Smooth muscle cell of the brain vasculature (primary cell): ENCODE results near the gene RTL10.

Experiments
- DNase-seq: peaks from one replicate; pipeline ENCODE4 v3.0.0-alpha.2; 2012; ENCODE audit warnings: low read depth, low spot score

RTL10 gene

DNA sequence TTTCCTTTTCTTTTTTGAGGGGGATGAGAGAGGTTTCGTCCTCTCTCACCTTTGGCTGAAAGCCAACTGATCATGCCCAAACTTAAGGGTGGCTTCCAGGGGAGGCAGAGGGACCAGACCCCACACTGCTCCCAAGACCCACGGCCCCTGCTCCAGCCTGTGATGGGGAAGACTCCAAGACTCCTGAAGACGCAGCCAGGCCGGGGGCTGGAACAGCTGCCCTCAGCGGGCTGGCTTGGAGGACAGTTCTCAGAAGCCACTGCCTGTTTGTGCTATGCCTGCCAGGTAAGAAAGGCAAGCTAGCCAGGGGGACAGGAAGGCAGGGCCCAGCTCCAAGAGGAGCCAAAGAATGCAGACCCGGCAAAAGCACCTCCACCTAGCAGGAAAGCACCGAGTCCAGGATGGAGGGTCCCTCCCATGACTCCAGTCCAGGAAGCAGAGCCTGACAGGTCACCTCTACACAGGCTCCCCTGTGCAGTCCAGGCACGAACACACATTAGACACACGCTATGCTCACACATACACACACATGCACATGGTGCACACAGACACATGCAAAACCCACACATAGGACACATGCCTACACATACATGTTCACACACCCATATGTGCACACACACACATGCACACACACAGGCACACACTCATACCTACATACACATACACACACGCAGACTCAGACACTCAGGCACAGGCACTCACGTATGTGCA, 31.3 kb downstream of the RTL10 start:
- no peak for DNase-seq

DNA sequence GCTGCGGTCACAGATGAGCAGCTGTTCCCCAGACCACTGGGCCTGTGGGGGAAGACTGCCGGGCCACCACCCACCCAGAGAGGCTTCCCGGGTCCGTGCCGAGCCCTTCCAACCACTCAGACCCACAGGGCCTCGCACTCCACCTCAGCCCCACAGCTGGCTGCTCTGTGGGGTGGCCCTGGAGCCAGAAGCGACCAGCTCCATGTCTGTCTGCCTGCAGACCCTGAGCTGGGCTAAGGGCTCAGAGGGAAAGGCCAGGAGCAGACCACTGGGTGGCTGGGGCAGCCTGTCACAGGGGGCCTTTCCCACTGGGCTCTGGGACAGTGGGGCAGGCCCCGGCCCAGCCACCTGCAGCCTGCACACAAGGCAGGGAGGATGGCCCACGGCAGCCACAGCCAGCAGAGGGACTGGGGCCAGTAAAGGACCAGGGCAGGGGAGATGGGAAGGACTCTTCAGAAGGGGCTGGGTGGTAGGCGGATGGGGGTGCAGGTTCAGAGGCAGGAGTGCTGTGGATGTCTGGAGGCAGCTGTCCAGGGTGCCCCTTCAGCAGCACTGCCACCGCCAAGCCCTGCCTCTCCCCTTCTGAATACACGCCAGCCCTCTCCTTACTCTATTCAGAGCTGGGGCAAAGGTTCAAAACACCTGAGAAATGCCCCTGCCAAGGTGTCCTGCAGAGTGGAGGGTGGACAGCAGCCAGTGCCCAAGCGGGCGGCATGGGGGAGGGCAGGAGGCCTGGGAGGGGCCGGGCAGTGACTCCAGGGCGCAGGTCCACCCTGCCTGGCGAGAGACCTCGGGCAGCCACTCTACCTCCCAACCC, 32.2 kb downstream of the RTL10 start:
- no peak for DNase-seq

DNA sequence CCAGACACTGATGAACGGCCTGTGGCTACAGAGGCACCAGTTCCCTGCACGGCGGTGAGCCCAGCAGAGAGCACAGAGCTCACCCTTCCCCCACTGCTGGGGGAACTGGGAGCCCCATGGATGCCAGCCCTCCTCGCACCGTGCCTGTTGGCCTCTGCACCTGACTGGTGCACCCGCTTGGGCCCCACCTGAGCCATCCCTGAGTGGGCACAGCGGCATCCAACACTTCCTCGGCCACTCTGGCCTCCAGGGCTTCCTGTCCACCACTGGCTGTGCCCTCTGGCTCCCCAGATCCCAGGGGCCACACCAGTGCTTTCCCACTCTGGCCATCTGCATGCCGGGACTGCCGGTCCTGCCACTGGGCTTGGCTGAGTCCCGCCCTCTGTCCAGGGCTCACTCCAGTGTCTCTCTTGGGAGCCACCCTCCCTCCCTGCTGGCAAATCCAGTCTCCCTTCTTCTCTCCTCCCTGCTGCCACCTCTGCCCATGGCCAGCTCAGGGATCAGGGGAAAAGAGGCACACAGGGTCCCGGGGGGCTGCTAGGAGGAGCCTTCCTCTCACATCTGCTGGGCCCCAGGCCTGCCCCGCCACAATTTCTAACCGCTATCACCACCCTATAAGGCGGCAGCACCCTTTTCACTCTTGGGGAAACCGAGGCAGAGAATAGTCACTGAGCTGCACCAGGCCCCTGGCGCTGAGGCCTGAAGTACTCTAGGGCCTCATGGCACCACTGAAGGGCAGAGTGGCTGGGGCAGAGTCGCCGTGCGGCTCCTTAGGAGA, 33.0 kb downstream of the RTL10 start:
- no peak for DNase-seq

DNA sequence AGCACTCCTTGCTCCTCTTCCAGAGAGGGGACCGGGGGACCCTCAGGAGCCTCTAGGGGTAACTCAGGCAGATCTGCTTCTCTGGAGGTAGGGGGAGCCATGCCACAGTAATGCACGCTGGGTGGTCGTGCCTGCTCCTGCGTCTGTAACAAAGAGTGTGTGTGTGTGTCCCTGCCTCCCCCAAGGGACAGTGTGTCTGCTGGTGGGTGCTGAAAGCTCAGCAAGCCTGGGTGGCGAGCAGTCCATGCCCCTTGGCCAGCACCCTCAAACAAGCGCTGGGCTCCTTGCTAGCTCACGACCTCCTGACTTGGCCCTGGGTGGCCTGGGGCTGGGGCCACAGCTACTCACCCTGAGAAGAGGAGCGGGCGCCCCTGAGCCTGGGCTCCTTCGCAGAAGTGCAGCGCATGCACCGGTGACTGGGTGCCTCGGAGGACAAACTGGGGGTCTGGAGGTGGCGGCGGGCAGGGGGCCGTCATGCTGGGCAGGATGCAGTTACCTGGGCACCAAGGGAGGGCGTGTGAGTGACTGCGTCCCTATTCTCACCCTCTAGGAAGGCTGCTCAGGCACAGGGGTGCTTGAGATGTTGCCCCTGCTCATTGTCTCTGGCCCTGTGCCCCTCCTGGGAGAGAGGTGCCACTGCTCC, 33.7 kb downstream of the RTL10 start:
- no peak for DNase-seq

DNA sequence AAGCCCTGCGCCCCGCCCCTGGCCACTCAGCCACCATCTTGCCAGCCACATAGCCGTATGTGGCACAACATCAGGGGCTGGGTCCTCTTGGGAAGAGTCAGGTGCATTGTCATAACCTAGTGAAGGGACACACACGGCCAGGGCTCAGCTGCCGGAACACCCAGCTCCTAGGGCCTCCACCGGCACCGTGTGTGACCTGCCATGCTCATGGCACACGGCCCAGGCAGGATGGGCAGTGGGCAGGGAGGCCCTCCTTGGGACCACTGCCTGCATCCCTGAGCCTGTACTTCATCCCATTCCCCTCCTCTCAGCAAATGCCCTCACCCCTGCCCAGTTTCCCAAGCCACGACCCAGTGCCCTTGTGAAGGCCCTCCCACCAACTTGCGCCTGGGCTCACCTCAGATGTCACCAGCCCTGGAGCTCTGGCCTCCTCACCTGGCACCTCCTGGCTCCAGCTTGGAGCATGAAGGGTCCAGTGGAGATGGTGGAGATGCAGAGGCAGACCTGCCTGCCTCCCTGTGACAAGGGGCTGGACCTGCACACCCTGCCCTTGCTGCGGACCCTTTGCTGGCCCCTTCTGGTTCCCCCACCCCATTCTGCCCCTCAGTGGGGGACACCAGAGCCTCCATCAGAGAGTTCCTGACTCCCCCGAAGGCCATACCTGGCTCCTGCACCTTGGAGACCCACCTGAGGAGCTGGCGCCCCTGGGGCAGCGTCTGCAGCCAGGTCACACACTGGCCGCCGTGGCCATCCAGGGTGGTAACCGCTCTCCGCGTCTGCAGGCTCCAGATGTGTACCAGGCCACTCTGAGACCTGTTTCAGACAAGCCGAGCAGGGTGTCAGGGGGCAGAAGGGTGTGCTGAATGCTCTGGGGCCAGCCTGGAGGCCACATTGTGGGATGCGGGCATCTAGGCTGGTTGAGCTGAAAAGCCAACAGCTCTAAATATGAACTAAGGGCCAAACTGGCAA, 34.5 kb downstream of the RTL10 start:
- DNase-seq: no peak

DNA sequence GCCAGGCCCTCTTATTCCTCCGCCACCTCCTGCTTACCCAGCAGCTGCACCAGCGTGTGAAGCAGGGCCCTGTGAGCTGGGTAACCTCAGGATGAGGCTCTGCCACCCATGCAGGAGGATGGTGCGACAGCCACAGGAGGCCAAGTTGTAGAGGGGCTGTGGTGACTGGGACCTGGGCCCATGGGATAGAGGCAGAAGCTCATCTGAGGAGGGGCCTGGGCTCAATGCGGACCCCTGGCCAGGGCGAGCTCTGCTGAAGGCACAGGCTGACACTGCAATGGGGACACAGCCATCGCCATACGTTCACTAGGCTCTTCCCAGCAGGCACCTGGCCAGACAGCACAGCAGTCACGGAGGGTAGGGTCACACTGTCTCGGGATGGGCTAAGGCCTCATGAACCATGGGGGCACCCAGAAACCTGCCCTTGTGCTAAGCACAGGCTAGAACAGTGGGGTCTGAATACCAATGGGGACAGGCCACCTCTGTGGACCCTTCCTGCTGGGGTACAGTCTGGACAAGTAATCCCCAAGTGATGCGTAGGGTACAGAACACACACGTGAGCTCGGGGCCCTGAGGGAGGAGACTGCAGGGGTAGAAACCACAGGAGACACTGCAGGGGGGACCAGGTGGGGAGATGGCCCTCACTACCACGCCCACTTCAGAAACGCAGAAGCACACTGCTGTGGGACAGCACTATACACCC, 35.3 kb downstream of the RTL10 start:
- no peak for DNase-seq

DNA sequence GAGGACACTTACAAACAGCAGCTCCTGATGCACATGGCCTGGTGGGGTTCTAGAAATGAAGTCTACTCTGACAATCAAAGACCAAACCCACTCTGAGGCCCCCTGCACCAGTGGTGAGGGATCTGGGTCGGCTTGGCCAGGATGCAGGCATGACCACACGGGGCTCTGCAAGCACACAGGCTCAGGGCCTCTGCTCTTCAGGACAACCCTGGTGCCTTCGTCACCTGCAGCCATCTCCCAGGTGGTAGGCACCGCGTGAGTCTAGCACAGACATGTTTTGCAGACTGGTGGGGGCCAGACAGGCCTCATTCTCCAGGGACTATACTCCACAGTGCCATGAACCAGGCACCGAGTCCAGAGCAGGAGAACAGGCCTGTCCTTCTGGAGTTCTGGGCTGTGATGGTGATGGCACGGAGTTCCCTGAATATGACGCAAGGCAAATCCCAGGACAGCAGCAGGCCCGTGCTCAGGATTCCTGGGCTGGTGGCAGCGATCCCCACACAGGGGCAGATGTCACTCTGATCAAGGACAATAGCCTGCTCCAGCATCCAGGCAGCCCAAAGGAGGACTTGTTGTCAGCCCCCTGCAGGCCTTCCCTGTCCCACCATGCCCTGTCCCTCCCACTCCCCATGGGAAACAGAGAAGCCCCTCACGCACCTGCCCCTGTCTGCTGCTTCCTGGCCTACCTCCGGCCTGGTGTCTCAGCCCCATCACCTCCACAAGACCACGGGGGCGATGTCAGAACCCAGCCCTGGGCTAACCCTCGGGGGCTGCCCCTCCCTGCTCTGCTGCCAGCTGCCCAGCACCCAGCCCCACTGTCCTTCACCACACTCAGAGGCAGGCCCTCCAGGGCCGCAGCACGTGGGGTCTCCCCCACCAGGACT, 36.1 kb downstream of the RTL10 start:
- no peak for DNase-seq

DNA sequence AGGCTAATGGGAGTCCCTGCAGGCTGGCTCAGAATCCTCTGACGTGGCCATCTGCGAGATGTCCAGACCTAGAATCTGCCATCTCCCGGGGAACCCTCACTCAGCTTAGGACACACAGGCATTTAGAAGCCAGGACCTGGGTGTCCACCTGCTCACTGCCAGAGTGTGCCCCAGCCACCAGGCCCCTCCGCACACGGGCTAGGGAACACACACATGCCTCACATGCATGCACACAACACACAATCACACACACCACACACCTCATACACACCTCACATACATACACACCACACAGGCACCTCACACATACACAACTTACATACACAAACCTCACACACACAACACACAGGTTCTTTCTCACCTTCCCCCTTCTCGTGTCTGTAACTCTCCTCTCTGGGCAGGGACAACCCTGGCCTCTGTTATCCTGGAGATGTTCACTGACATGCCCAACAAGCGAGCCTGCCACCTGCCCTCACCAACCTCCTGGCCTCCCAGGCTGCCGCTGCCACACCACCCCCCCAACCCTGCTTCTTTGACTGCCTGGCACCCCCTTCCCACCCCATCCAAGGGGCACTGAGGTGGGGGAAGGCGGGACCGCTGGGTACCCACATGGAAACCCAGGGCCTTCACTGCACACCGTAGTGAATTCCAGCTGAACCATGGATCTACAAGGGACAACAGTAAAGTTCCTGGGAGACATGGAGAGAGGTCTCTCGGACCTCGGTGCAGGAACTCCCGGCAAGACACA, 38.1 kb downstream of the RTL10 start:
- DNase-seq: no peak

DNA sequence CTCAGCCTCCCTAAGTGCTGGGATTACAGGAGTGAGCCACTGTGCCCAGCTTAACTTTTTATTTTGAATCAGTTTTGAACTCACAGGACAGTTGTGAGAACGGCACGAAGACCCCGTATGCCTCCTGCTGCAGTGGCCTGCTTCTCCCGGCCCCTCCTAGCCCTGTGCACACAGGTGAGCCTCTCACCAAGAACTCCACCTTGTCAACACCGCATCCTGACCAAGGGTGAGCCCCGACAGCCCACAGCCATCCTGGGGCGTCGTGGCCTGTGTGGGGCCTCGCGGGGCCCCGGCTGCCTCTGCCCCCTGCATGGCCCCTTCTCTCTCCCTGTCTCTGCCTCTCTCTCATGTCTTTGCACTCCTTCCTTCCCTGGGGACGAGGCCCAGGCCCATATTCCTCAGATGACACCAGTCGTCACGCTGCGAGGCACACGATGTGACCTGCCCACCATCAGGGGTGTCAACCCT, 38.8 kb downstream of the RTL10 start:
- DNase-seq: no peak

DNA sequence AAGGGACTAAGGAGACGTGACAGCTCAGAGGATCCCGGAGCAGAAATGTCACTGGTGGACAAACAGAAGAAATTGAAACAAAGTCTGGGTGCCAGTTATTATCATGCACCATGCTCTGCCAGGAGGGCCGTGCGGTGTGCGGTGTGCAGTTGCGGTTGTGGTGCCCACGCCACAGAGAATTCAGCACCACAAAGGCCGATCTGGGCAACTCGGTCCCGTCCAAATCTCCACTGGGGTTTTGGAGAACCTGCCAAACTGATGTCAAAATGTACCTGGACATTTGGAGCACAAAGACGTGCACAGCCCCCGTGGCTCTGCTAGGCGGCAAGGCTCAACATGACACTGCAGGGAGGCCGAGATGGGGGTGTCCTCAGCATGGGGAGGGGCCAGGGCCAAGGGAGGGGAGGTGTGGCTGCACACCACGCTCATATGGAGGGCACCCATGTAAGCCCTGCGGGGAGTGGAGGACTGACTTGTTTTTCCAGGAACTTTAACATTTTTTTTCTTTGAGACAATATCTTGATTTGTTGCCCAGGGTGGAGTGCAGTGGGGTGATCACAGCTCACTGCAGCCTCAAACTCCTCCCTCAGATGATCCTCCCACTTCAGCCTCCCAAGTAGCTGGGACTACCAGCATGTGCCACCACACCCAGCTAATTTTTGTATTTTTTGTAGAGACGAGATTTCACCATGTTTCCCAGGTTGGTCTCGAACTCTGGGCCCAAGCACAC, 39.4 kb downstream of the RTL10 start:
- no peak for DNase-seq

DNA sequence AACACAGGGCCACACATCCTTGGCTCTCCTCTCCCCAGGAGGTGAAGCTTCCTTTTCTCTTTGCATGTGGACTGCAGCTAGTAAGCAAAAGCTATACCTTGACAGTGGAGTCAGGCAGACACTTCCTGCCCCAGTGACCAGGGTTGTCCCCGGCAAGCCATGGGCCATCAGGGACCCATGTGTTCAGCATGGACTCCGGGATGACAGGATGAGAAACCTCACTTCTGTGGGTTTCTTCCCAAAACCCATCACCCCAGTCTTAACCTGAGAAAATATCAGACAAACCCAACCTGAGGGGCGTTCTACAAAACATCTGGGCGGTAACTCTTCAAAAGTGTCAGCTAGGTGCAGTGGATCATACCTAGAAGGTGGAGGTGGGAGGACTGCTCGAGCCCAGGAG, 40.2 kb downstream of the RTL10 start:
- DNase-seq: no peak

DNA sequence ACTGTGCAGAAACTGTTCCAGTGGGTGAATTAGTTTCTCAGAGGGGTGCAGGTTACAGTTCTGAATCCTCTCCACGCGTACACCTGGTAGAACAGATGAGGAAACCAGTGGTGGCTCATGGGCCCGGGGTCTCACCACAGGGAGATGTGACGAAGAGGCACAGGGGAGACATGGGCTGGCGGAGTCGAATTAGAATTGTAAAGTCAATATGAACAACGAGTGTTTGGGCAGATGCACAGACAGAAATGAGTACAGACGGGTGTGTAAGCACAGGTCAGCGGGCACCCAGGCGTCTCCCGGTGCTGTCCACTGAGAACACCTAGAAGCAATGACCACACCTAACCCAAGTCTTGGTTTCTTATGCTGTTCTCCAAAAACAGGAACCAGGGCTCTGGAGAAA, 41.8 kb downstream of the RTL10 start:
- DNase-seq: no peak

DNA sequence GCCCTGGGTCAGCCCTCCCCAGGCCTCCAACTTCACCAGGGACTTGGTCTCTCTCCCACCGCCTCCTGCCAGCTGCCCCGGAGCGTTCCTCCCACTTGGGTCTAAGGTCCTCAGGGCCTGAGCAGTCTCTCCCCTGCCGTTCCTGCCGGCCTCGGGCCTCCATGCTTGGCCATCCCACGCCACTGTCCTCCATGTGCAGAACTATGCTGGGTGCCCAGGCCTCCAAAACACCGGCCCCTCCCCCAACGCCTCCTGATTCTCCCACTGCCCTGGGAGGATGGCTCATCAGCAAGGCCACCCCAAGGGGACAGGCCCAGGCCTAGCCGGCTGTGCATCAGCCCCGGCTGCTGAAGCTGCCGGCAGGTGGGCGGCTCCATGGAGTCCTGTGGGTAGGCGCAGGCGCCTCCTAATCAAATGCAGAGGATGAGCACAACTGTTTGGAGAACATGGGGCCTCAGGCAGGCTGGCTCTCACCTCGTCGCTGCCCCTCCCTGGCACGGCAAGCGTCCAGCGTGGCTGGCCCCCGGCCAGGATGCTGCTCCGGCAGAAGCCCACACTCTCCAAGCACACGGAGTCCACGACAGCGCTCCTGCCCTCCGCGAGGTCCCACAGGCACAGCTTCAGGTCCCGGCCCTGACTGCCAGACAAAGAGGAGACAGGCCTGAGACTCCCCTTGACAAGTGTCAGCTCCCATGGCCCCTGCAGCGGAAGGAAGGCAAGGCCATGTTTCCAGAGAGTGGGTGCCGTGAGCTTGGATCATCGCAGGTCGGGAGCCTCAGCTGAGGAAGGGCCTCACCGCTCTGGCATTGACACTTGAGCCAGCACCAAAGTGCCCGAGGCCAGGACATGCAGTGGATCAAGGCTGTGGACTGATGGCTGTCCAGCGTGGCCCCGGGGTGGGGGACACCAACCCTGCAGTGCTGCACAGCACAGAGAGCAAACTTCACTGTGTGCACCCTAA, 42.6 kb downstream of the RTL10 start:
- no peak for DNase-seq

DNA sequence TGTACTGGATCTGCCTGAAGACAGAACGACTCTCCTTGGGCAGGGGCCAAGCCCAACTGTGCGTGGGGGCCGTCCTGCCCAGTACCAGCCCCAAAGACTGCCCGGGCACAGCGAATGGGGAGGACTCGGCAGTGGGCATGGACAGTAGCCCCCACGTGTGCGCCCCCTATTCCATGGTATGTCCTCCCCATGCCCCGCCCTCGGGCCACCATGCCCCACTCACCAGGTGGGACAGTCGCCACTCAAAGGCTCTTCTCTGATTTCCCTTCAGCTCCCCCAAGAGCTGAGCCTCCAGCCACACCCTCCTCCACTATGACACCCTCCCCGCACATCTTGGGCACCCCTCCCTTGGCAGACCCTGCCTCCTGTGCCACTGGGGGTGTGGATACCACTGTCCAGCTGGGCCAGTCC, 43.5 kb downstream of the RTL10 start:
- DNase-seq: no peak

DNA sequence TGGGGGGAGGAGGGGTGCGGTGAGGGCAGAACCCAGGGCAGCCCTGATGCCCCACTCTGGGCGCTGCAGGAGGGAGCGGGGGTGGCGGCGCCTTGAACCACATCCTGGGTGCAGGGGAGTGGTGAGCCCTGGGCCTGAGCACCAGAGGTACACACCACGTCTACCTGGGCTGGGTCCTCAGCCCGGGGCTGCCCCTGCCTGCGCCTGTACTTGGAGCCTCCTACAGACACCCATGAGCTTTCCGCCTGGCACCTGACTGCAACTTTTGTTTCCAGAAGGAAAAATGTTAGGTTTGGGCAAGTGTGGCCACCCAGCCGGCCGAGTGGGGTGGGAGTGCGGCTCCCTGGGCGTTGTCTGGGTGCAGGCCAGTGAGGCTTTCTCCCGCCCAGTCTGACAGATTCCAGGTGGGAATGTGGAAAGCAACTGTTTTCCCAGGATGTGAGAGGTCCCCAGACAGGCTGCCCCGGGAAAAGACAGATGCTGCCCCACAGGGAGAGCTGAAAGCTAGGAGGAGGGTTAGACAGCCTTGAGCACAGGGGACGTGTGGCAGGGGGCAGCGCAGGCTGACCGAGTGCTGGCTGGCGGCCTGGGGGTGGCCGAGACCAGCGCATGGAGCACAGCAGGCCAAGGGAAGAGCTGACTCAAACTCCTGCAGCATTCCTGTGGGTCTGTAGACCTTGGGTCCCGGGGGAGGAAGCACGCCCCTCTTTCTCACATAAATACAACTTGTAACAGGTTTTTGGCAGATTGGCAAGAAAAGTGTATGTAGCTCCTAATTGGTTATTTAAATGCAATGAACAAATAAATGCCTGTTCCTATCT, 44.1 kb downstream of the RTL10 start:
- peak; percentile 28 for DNase-seq

DNA sequence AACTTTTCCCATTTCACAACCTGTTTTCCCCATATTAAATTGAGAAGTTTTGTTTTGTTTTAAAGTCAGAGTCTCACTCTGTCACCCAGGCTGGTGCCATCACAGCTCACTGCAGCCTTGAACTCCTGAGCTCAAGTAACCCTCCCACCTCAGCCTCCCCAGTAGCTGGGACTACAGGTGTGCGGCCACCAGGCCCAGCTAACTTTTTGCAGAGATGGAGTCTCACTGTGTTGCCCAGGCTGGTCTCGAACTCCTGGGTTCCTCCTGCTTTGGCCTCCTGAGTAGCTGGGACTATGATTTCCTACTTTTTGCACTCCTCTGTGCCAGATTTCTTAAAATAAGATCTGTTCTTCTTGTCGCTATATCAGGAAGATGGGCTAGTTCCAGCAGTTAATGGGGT, 44.9 kb downstream of the RTL10 start:
- no peak for DNase-seq
